Measurements from ENCODE around the gene LPAR1. TPM values are rescaled to one million over a fixed set of nuclear protein-coding genes. Genes with fewer than 3 reads are reported as not detected.

Gene LPAR1
- polyA plus RNA-seq, 2 donors: 5.0 to 5.2 TPM

GRCh38 chr9:111030492-111030891 is 7.8 kb downstream of the LPAR1 start:
- Histone ChIP-seq H3K4me1 (ENCODE audit: control insufficient read depth in 2 of 2, insufficient read depth in 2 of 2, low read length in 1 of 2) (no peaks in the 10 kb centered on the region), H3K36me3 (ENCODE audit: control insufficient read depth in 2 of 2, insufficient read depth in 2 of 2, low read length in 1 of 2) (no peaks in the 10 kb centered on the region)
- WGBS, 2 donors: 72 to 77% methylated on average over 5 of the region's 5 CpGs

DNA sequence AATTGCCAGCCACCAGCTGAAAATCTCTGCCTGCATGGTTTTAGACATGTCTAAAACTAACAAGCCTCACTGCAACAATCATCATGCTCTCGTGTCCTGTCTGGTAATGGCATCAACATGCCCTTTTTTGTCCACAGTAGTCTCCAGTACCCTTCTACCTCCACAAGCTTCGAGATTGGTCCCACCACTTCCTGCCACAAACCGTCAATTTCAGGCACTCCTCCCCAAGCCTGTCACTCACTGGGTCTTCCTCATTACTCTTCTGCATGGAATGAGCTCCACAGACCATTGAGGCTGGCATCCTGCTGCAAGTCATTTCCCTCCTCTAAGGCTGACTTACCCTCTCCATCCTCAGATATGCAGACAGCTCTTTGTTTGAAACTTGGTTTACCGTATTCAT is 9.0 kb downstream of the LPAR1 start:
- H3K27ac ChIP-seq (ENCODE audit: low read depth in 2 of 2, low read length in 1 of 2): no peak overlapping the region
- no peaks in the 10 kb centered on the region for H3K9me3 ChIP-seq (ENCODE audit: control insufficient read depth in 2 of 2, insufficient read depth in 1 of 2, low read depth in 1 of 2, low read length in 1 of 2)
- 76 to 77% methylated on average over 4 of the region's 4 CpGs for WGBS, 2 donors
- H3K4me3 ChIP-seq (ENCODE audit: low read depth in 1 of 2, low read length in 2 of 2): no peak overlapping the region
- no peaks in the 10 kb centered on the region for H3K36me3 ChIP-seq (ENCODE audit: control insufficient read depth in 2 of 2, insufficient read depth in 2 of 2, low read length in 1 of 2)
- no peaks in the 10 kb centered on the region for H3K4me1 ChIP-seq (ENCODE audit: control insufficient read depth in 2 of 2, insufficient read depth in 2 of 2, low read length in 1 of 2)
- H3K27me3 ChIP-seq (ENCODE audit: control insufficient read depth in 1 of 2, insufficient read depth in 2 of 2, low read length in 2 of 2): no peaks in the 10 kb centered on the region

More at GRCh38 chr9:111030492-111030891, 7.8 kb downstream of the LPAR1 start:
- no peak overlapping the region for H3K27ac ChIP-seq (ENCODE audit: low read depth in 2 of 2, low read length in 1 of 2)
- H3K4me3 ChIP-seq (ENCODE audit: low read depth in 1 of 2, low read length in 2 of 2): no peak overlapping the region
- H3K27me3 ChIP-seq (ENCODE audit: control insufficient read depth in 1 of 2, insufficient read depth in 2 of 2, low read length in 2 of 2): no peaks in the 10 kb centered on the region
- no peaks in the 10 kb centered on the region for H3K9me3 ChIP-seq (ENCODE audit: control insufficient read depth in 2 of 2, insufficient read depth in 1 of 2, low read depth in 1 of 2, low read length in 1 of 2)

GRCh38 chr9:111027798-111028197 is 10.5 kb downstream of the LPAR1 start:
- no peak overlapping the region for H3K4me3 ChIP-seq (ENCODE audit: low read depth in 1 of 2, low read length in 2 of 2)
- no peak overlapping the region for H3K27ac ChIP-seq (ENCODE audit: low read depth in 2 of 2, low read length in 1 of 2)
- H3K36me3 ChIP-seq (ENCODE audit: control insufficient read depth in 2 of 2, insufficient read depth in 2 of 2, low read length in 1 of 2): no peaks in the 10 kb centered on the region
- H3K27me3 ChIP-seq (ENCODE audit: control insufficient read depth in 1 of 2, insufficient read depth in 2 of 2, low read length in 2 of 2): no peaks in the 10 kb centered on the region
- 74 to 83% methylated on average over 2 of the region's 2 CpGs for WGBS, 2 donors
- no peaks in the 10 kb centered on the region for H3K9me3 ChIP-seq (ENCODE audit: control insufficient read depth in 2 of 2, insufficient read depth in 1 of 2, low read depth in 1 of 2, low read length in 1 of 2)
- H3K4me1 ChIP-seq (ENCODE audit: control insufficient read depth in 2 of 2, insufficient read depth in 2 of 2, low read length in 1 of 2): no peaks in the 10 kb centered on the region

- Histone ChIP-seq H3K27ac (ENCODE audit: low read depth in 2 of 2, low read length in 1 of 2) (no peak overlapping the region), H3K27me3 (ENCODE audit: control insufficient read depth in 1 of 2, insufficient read depth in 2 of 2, low read length in 2 of 2) (no peaks in the 10 kb centered on the region), H3K4me3 (ENCODE audit: low read depth in 1 of 2, low read length in 2 of 2) (no peak overlapping the region), H3K36me3 (ENCODE audit: control insufficient read depth in 2 of 2, insufficient read depth in 2 of 2, low read length in 1 of 2) (no peaks in the 10 kb centered on the region), H3K4me1 (ENCODE audit: control insufficient read depth in 2 of 2, insufficient read depth in 2 of 2, low read length in 1 of 2) (peaks cover 0 to 2% of the 10 kb centered on the region in 2 donors), H3K9me3 (ENCODE audit: control insufficient read depth in 2 of 2, insufficient read depth in 1 of 2, low read depth in 1 of 2, low read length in 1 of 2) (no peaks in the 10 kb centered on the region)
- WGBS, 2 donors: 68 to 80% methylated on average over 3 of the region's 3 CpGs
These were observed 15.1 kb downstream of the LPAR1 start for GRCh38 chr9:111023128-111023527.

DNA sequence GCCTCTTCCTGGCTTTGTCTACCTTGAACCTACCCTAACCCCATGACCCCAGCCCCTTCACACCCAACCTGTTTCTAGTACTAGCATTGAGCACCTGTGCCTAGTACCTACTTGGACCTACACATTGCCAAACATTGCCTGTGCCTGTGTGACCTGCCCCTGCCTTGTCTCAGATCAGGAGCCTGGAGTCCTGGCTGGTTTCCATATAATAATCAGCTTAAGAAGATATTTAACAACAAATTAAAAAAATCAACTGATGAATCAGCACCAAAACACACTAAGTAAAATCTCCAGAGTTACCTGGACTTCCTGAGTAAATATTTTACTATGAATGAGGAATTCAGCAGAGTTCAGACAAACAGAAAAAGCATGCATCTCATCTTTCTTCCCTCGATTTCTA is 17.7 kb downstream of the LPAR1 start:
- WGBS, 2 donors: 53 to 59% methylated on average over 1 of the region's 1 CpG
- Histone ChIP-seq H3K36me3 (ENCODE audit: control insufficient read depth in 2 of 2, insufficient read depth in 2 of 2, low read length in 1 of 2) (no peaks in the 10 kb centered on the region), H3K27me3 (ENCODE audit: control insufficient read depth in 1 of 2, insufficient read depth in 2 of 2, low read length in 2 of 2) (no peaks in the 10 kb centered on the region), H3K27ac (ENCODE audit: low read depth in 2 of 2, low read length in 1 of 2) (no peak overlapping the region), H3K9me3 (ENCODE audit: control insufficient read depth in 2 of 2, insufficient read depth in 1 of 2, low read depth in 1 of 2, low read length in 1 of 2) (no peaks in the 10 kb centered on the region), H3K4me3 (ENCODE audit: low read depth in 1 of 2, low read length in 2 of 2) (no peak overlapping the region), H3K4me1 (ENCODE audit: control insufficient read depth in 2 of 2, insufficient read depth in 2 of 2, low read length in 1 of 2) (peaks cover 0 to 2% of the 10 kb centered on the region in 2 donors)

GRCh38 chr9:111016426-111017045 is 21.7 kb downstream of the LPAR1 start:
- Histone ChIP-seq H3K27ac (ENCODE audit: low read depth in 2 of 2, low read length in 1 of 2) (no peak overlapping the region), H3K4me1 (ENCODE audit: control insufficient read depth in 2 of 2, insufficient read depth in 2 of 2, low read length in 1 of 2) (peaks cover 0 to 2% of the 10 kb centered on the region in 2 donors), H3K27me3 (ENCODE audit: control insufficient read depth in 1 of 2, insufficient read depth in 2 of 2, low read length in 2 of 2) (no peaks in the 10 kb centered on the region), H3K4me3 (ENCODE audit: low read depth in 1 of 2, low read length in 2 of 2) (no peak overlapping the region), H3K9me3 (ENCODE audit: control insufficient read depth in 2 of 2, insufficient read depth in 1 of 2, low read depth in 1 of 2, low read length in 1 of 2) (no peaks in the 10 kb centered on the region), H3K36me3 (ENCODE audit: control insufficient read depth in 2 of 2, insufficient read depth in 2 of 2, low read length in 1 of 2) (no peaks in the 10 kb centered on the region)
- 18 to 33% methylated on average over 3 of the region's 3 CpGs for WGBS, 2 donors

GRCh38 chr9:111016016-111016415 is 22.3 kb downstream of the LPAR1 start:
- peaks cover 0 to 2% of the 10 kb centered on the region in 2 donors for H3K4me1 ChIP-seq (ENCODE audit: control insufficient read depth in 2 of 2, insufficient read depth in 2 of 2, low read length in 1 of 2)
- no peaks in the 10 kb centered on the region for H3K36me3 ChIP-seq (ENCODE audit: control insufficient read depth in 2 of 2, insufficient read depth in 2 of 2, low read length in 1 of 2)
- no peak overlapping the region for H3K4me3 ChIP-seq (ENCODE audit: low read depth in 1 of 2, low read length in 2 of 2)
- H3K9me3 ChIP-seq (ENCODE audit: control insufficient read depth in 2 of 2, insufficient read depth in 1 of 2, low read depth in 1 of 2, low read length in 1 of 2): no peaks in the 10 kb centered on the region
- H3K27ac ChIP-seq (ENCODE audit: low read depth in 2 of 2, low read length in 1 of 2): no peak overlapping the region
- no peaks in the 10 kb centered on the region for H3K27me3 ChIP-seq (ENCODE audit: control insufficient read depth in 1 of 2, insufficient read depth in 2 of 2, low read length in 2 of 2)
- WGBS, 2 donors: 42 to 61% methylated on average over 1 of the region's 1 CpG

DNA sequence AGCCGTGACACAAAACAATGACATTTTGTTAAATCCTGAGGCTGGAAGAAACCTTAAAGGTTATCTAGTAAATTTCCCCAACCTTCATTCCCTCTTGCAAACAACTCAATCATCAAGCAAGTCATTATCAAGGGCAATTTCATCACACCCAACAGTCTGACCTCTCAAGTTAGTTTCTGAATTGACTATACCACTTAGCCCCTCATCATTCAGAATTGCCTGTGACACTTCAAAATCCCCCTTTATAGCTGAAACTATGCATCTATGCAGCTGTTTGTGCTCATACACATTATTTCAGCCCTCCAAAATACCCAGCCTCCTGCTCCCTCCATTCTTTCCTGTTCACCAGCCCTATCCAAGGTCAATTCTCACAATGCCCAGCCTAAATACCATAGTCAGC is 24.6 kb downstream of the LPAR1 start:
- 81 to 94% methylated on average over 1 of the region's 1 CpG for WGBS, 2 donors
- H3K27ac ChIP-seq (ENCODE audit: low read depth in 2 of 2, low read length in 1 of 2): no peak overlapping the region
- no peaks in the 10 kb centered on the region for H3K27me3 ChIP-seq (ENCODE audit: control insufficient read depth in 1 of 2, insufficient read depth in 2 of 2, low read length in 2 of 2)
- no peaks in the 10 kb centered on the region for H3K4me1 ChIP-seq (ENCODE audit: control insufficient read depth in 2 of 2, insufficient read depth in 2 of 2, low read length in 1 of 2)
- H3K4me3 ChIP-seq (ENCODE audit: low read depth in 1 of 2, low read length in 2 of 2): no peak overlapping the region
- no peaks in the 10 kb centered on the region for H3K9me3 ChIP-seq (ENCODE audit: control insufficient read depth in 2 of 2, insufficient read depth in 1 of 2, low read depth in 1 of 2, low read length in 1 of 2)
- H3K36me3 ChIP-seq (ENCODE audit: control insufficient read depth in 2 of 2, insufficient read depth in 2 of 2, low read length in 1 of 2): no peaks in the 10 kb centered on the region

- no peaks in the 10 kb centered on the region for H3K27me3 ChIP-seq (ENCODE audit: control insufficient read depth in 1 of 2, insufficient read depth in 2 of 2, low read length in 2 of 2)
- H3K9me3 ChIP-seq (ENCODE audit: control insufficient read depth in 2 of 2, insufficient read depth in 1 of 2, low read depth in 1 of 2, low read length in 1 of 2): no peaks in the 10 kb centered on the region
- 79 to 91% methylated on average over 1 of the region's 1 CpG for WGBS, 2 donors
- H3K36me3 ChIP-seq (ENCODE audit: control insufficient read depth in 2 of 2, insufficient read depth in 2 of 2, low read length in 1 of 2): no peaks in the 10 kb centered on the region
- no peaks in the 10 kb centered on the region for H3K4me1 ChIP-seq (ENCODE audit: control insufficient read depth in 2 of 2, insufficient read depth in 2 of 2, low read length in 1 of 2)
- no peak overlapping the region for H3K27ac ChIP-seq (ENCODE audit: low read depth in 2 of 2, low read length in 1 of 2)
- no peak overlapping the region for H3K4me3 ChIP-seq (ENCODE audit: low read depth in 1 of 2, low read length in 2 of 2)
These were observed 25.0 kb downstream of the LPAR1 start for GRCh38 chr9:111013250-111013649.

Measured in esophagus (tissue), 2 donors.